Activated T-helper 1 cell treated with anti-CD3 and anti-CD28 coated beads, Interleukin-12 subunit alpha, Interleukin-12 subunit beta, Interleukin-2, Interleukin-4 antibody, amounts not matched to agents 30 ng/mL and 10 ng/mL and 1 ng/mL, durations not matched to agents 14 hours and 24 hours and 36 hours (primary cell): ENCODE results near the gene GOLGA6L7. TPM values are rescaled to one million over a fixed set of nuclear protein-coding genes. Genes with fewer than 3 reads are reported as not detected.
"Not testable (repeated sequence)": the region's sequence is repeated elsewhere in the genome, so short reads cannot be mapped to it uniquely, and the experiment has no call there.

Source experiments
- DNase-seq: peaks from one replicate; pipeline ENCODE4 v3.0.0; 2021; ENCODE audit warnings: low spot score
- H3K27ac Mint-ChIP-seq: one replicate; pipeline ENCODE4 v1.8.0; 2021; ENCODE audit warnings: mild to moderate bottlenecking, mixed read lengths
- H3K27me3 Mint-ChIP-seq: one replicate; pipeline ENCODE4 v1.8.0; 2022; ENCODE audit warnings: mild to moderate bottlenecking, moderate library complexity, mixed read lengths; ENCODE audit not compliant: insufficient read depth
- H3K36me3 Mint-ChIP-seq: one replicate; pipeline ENCODE4 v1.8.0; 2021; ENCODE audit warnings: low read depth, mixed read lengths
- H3K4me1 Mint-ChIP-seq: one replicate; pipeline ENCODE4 v1.8.0; 2021; ENCODE audit warnings: low read depth, mixed read lengths
- H3K4me3 Mint-ChIP-seq: one replicate; pipeline ENCODE4 v1.8.0; 2021; ENCODE audit warnings: mild to moderate bottlenecking, moderate library complexity, mixed read lengths
- H3K9me3 Mint-ChIP-seq: one replicate; pipeline ENCODE4 v1.8.0; 2021; ENCODE audit warnings: mixed read lengths
- intact Hi-C: fragments of 100-400 bp; cut with micrococcal nuclease; formaldehyde crosslinking; loops from one replicate; pipeline ENCODE4 v1.15.1; 2024
- total RNA-seq: library from RNA; stranded (reverse); gene quantifications from 2 replicates; pipeline ENCODE4 v1.2.3, GENCODE V29; 2022

The GOLGA6L7 gene
- total RNA-seq, 1 donor from 2014 or later = not detected

DNA sequence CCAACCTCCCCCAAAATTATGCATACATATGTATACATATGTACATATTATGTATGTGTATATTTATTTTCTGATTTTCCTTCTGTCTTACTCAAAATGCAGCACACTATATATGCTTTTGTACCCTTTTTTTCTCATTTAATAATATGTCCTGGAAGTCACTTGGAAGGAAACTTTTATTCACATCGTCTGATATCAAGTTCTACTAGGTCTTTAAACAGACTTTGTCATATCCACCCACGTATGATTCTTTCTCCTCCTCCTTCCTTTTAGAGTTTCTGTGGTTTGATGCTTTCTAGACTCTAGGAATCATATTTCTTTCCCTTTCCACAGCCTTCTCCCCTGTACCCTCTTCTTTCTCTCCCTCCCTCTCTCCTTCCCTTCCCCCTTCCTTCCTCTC, 35.1 kb downstream of the GOLGA6L7 start:
- Mint-ChIP-seq H3K4me1 (peaks cover 11% of the 10 kb centered on the region), H3K27me3 (peaks cover 36% of the 10 kb centered on the region)
- intact Hi-C loops, H3K27ac Mint-ChIP-seq, H3K36me3 Mint-ChIP-seq, H3K9me3 Mint-ChIP-seq, DNase-seq, H3K4me3 Mint-ChIP-seq: not testable (repeated sequence)

- Mint-ChIP-seq H3K27me3 (peaks cover 36% of the 10 kb centered on the region), H3K4me1 (peaks cover 11% of the 10 kb centered on the region)
- H3K36me3 Mint-ChIP-seq, intact Hi-C loops, DNase-seq, H3K27ac Mint-ChIP-seq, H3K4me3 Mint-ChIP-seq, H3K9me3 Mint-ChIP-seq: not testable (repeated sequence)
These were observed 36.4 kb downstream of the GOLGA6L7 start for GRCh38 chr15:28811852-28812550.

DNA sequence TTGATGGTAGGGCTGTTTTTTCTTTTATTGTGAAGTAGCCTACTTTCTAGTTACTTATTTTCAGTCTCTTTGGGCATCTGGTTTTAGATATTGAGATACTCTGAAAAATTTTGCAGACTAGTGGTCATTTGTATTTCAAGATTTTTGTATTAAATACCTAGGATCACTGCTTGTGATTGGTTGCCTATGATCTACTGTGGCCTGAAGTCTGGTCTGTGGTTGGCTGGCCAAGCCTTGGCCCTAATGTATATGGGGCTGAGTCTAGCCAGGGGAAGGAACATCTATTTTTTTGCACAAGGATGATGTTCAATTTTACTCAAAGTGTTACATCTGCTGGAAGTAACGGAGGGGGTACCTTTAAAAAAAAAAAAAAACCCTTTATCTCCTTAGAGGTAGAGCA, 38.0 kb downstream of the GOLGA6L7 start:
- H3K9me3 Mint-ChIP-seq, DNase-seq, H3K36me3 Mint-ChIP-seq, H3K4me3 Mint-ChIP-seq, intact Hi-C loops, H3K27ac Mint-ChIP-seq: not testable (repeated sequence)
- H3K27me3 Mint-ChIP-seq = peaks cover 37% of the 10 kb centered on the region
- H3K4me1 Mint-ChIP-seq = peaks cover 11% of the 10 kb centered on the region

DNA sequence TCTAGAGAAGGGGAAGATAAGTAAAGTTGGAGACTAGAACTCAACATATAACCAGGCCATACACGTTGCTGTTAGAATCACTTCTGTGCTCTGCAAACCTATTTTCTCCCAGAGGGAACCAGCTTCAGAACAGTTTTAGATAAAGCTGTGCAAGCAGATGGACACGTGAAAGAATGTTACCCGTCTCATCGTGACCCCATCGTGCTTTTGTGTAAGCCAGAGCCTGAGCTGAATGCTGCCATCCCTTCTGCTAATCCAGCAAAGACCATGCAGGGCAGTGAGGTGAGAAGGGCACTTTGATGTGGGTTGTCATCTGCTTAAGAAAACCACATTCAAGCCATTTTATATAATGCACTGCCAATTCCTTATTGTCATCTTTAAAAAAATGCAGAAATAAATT, 40.3 kb downstream of the GOLGA6L7 start:
- H3K27ac Mint-ChIP-seq, H3K4me3 Mint-ChIP-seq, H3K9me3 Mint-ChIP-seq, H3K36me3 Mint-ChIP-seq, DNase-seq, intact Hi-C loops, H3K4me1 Mint-ChIP-seq: not testable (repeated sequence)
- H3K27me3 Mint-ChIP-seq = peaks cover 30% of the 10 kb centered on the region

GRCh38 chr15:28800366-28800765, 48.1 kb downstream of the GOLGA6L7 start:
- DNase-seq, H3K4me3 Mint-ChIP-seq, H3K4me1 Mint-ChIP-seq, H3K36me3 Mint-ChIP-seq, H3K9me3 Mint-ChIP-seq, intact Hi-C loops, H3K27ac Mint-ChIP-seq: not testable (repeated sequence)
- H3K27me3 Mint-ChIP-seq = peaks cover 21% of the 10 kb centered on the region

GRCh38 chr15:28798234-28798633, 50.2 kb downstream of the GOLGA6L7 start:
- intact Hi-C loops, H3K4me1 Mint-ChIP-seq, H3K4me3 Mint-ChIP-seq, DNase-seq, H3K9me3 Mint-ChIP-seq, H3K36me3 Mint-ChIP-seq, H3K27ac Mint-ChIP-seq: not testable (repeated sequence)
- H3K27me3 Mint-ChIP-seq = peaks cover 16% of the 10 kb centered on the region

DNA sequence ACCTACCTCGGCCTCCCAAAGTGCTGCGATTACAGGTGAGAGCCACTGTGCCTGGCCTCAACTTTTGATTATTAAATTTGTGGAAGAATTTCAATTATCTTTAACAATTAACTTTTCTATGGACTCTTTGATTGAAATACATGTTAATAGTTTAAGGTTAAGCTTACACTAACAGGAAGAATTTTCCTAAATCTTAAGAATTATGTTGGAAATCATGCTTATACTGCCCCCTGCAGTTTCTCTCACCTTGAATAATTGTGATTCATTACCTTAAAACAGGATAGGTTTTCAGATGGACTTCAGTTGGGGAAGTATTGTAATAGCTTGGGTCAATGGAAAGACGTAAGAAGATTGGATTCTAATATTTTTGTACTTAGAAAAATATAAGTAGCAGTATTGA, 54.2 kb downstream of the GOLGA6L7 start:
- not testable (repeated sequence) for H3K4me1 Mint-ChIP-seq, H3K27ac Mint-ChIP-seq, H3K9me3 Mint-ChIP-seq

More for the DNA sequence above, 54.2 kb downstream of the GOLGA6L7 start:
- peaks cover 29% of the 10 kb centered on the region for H3K27me3 Mint-ChIP-seq
- H3K4me3 Mint-ChIP-seq, DNase-seq, H3K36me3 Mint-ChIP-seq, intact Hi-C loops: not testable (repeated sequence)

Other genes with a start within 250 kb of the GOLGA6L7 start
- gene GOLGA8M, start 136.2 kb downstream of the GOLGA6L7 start, total RNA-seq = 1.1 and 1.5 TPM in 2 replicates
- 0.80 and 0.86 TPM in 2 replicates for gene APBA2, start 37.3 kb upstream of the GOLGA6L7 start, total RNA-seq